GM12878 (cell line): ENCODE data around the gene CLASP1. TPM values are rescaled to one million over a fixed set of nuclear protein-coding genes. Genes with fewer than 3 reads are reported as not detected.

ENCODE experiments used
- ATAC-seq: fragments of 200-7000 bp; cut with Tn5 transposase; 3 replicates; pipeline ENCODE4 v1.9.1; 2020; ENCODE audit warnings: mild to moderate bottlenecking, moderate library complexity
- BruUV-seq: library from RNA; stranded (reverse); fragments of 400-500 nt; replicated peaks from 2 replicates; lab custom pipeline; 2021; lab: Mats Ljungman, UMichigan
- CTCF ChIA-PET: fragments of 300-600 bp; sonication (Branson Sonifier 250); formaldehyde crosslinking; extraction: SDS; loops from one replicate; lab custom pipeline; 2021; ENCODE audit warnings: inconsistent platforms; lab: Yijun Ruan, JAX
- POLR2A ChIA-PET: fragments of 350-600 bp; formaldehyde crosslinking; extraction: SDS; loops from one replicate; lab custom pipeline; 2021; ENCODE audit warnings: inconsistent platforms; lab: Charles Lee
- RAD21 ChIA-PET: fragments of 300-600 bp; sonication (Branson Sonifier 250); formaldehyde crosslinking; loops from one replicate; lab custom pipeline; 2023; ENCODE audit warnings: antibody characterized with exemption; ENCODE audit not compliant: unreplicated experiment; lab: Charles Lee
- SMC1A ChIA-PET: fragments of 300-600 bp; sonication (Branson Sonifier 250); formaldehyde crosslinking; loops from one replicate; lab custom pipeline; 2023; ENCODE audit not compliant: unreplicated experiment, uncharacterized antibody; lab: Charles Lee
- DNase-seq: peaks from one replicate; pipeline ENCODE4 v3.0.0-alpha.2; 2011; ENCODE audit warnings: low read depth, low spot score
- FAIRE-seq: peaks from 3 replicates; lab custom pipeline; 2011; peaks lifted over from hg19 to GRCh38; lab: Jason Lieb, UNC
- H2AFZ ChIP-seq: 2 replicates; pipeline ENCODE4 v1.6.0; 2011; ENCODE audit warnings: low read depth, low read length, control low read depth; ENCODE audit not compliant: control insufficient read depth
- H3K27ac ChIP-seq: 2 replicates; pipeline ENCODE4 v1.5.1; 2011; ENCODE audit warnings: control low read depth; ENCODE audit not compliant: control insufficient read depth, insufficient read depth
- H3K27me3 ChIP-seq, 2 experiments: replicated peaks in 1 of 2; 2 replicates each; pipeline versions ENCODE4 v1.6.0 to v1.6.1; 2011; ENCODE audit warnings: low read length in 1 of 2; ENCODE audit not compliant: control insufficient read depth in 2 of 2, insufficient read depth in 2 of 2
- H3K36me3 ChIP-seq, 2 experiments: 2 replicates each; pipeline ENCODE4 v1.5.1; 2011; ENCODE audit warnings: low read length in 1 of 2; ENCODE audit not compliant: control insufficient read depth in 2 of 2, insufficient read depth in 2 of 2
- H3K4me1 ChIP-seq: 2 replicates; pipeline ENCODE4 v1.6.1; 2011; ENCODE audit warnings: mild to moderate bottlenecking, low read length, moderate library complexity, mixed read lengths; ENCODE audit not compliant: control insufficient read depth, insufficient read depth
- H3K4me2 ChIP-seq: 2 replicates; pipeline ENCODE4 v1.6.0; 2011; ENCODE audit warnings: control low read depth; ENCODE audit not compliant: control insufficient read depth, insufficient read depth
- H3K4me3 ChIP-seq: fragments of 200-600 bp; sonication (generic); 2 replicates; pipeline ENCODE4 v1.5.1; 2016
- H3K79me2 ChIP-seq: 2 replicates; pipeline ENCODE4 v1.6.0; 2011; ENCODE audit warnings: low read length; ENCODE audit not compliant: control insufficient read depth, insufficient read depth
- H3K9ac ChIP-seq: 2 replicates; pipeline ENCODE4 v1.8.0; 2011; ENCODE audit warnings: low read length, control low read depth, mixed read lengths; ENCODE audit not compliant: control insufficient read depth, insufficient read depth
- H3K9me3 ChIP-seq: replicated peaks from 3 replicates; pipeline ENCODE4 v1.5.1; 2011; ENCODE audit warnings: mild to moderate bottlenecking, low read length; ENCODE audit not compliant: control insufficient read depth, insufficient read depth
- H4K20me1 ChIP-seq: 2 replicates; pipeline ENCODE4 v1.6.0; 2011; ENCODE audit not compliant: control insufficient read depth, insufficient read depth
- ASH2L ChIP-seq: fragments of 300-600, 200-600 bp; sonication (generic); IDR thresholded peaks from 2 replicates; pipeline ENCODE4 v1.6.1; 2017; ENCODE audit warnings: low read depth, mild to moderate bottlenecking, borderline replicate concordance
- ATF7 ChIP-seq: fragments of 450-650 bp; IDR thresholded peaks from 2 replicates; pipeline ENCODE4 v1.6.1; 2016; ENCODE audit warnings: low read depth, mild to moderate bottlenecking
- CREB1 ChIP-seq: IDR thresholded peaks from 2 replicates; pipeline ENCODE4 v1.6.1; 2012; ENCODE audit warnings: low read depth, mild to moderate bottlenecking, inconsistent platforms
- ETV6 ChIP-seq, 2 experiments: fragments of 450-650 bp in 1 of 2; IDR thresholded peaks in 1 of 2; conservative IDR thresholded peaks in 1 of 2; 2 replicates each; pipeline ENCODE4 v1.6.1; 2014; ENCODE audit warnings: antibody characterized with exemption in 1 of 2, borderline replicate concordance in 1 of 2, low read depth in 1 of 2, mild to moderate bottlenecking in 1 of 2, moderate library complexity in 1 of 2
- HDAC2 ChIP-seq: fragments of 200-600 bp; sonication (generic); IDR thresholded peaks from 2 replicates; pipeline ENCODE4 v1.6.1; 2017
- PAX8 ChIP-seq: fragments of 450-650 bp; IDR thresholded peaks from 2 replicates; pipeline ENCODE4 v1.6.1; 2017; ENCODE audit warnings: mild to moderate bottlenecking, moderate library complexity
- RFX5 ChIP-seq: IDR thresholded peaks from 2 replicates; pipeline ENCODE4 v1.6.1; 2011; ENCODE audit warnings: low read depth, low read length, improper control_type of control experiment
- RUNX3 ChIP-seq: IDR thresholded peaks from 2 replicates; pipeline ENCODE4 v1.6.1; 2012; ENCODE audit warnings: low read length, inconsistent platforms
- STAT3 ChIP-seq: IDR thresholded peaks from 2 replicates; pipeline ENCODE4 v1.6.1; 2011; ENCODE audit warnings: low read depth, low read length, improper control_type of control experiment
- TBL1XR1 ChIP-seq: IDR thresholded peaks from 2 replicates; pipeline ENCODE4 v1.6.1; 2012; ENCODE audit warnings: low read depth, low read length, improper control_type of control experiment
- WGBS: methylation state at CpG from one replicate; pipeline ENCODE4 v1.1.6; 2016; ENCODE audit warnings: low lambda C conversion rate; ENCODE audit not compliant: insufficient replicate concordance, insufficient coverage; ENCODE audit errors: missing lambda C conversion rate; 5-methylcytosine and 5-hydroxymethylcytosine counted together
- in situ Hi-C: fragments of 300-500 bp; cut with MboI; formaldehyde crosslinking; loops from 9 replicates; pipeline ENCODE4 v1.14.3; 2018; ENCODE audit warnings: mixed read lengths
- intact Hi-C: fragments of 100-400 bp; cut with micrococcal nuclease; formaldehyde crosslinking; loops from one replicate; pipeline ENCODE4 v1.14.2; 2022; ENCODE audit not compliant: unreplicated experiment
- polyA plus RNA-seq, 11 experiments: library from polyadenylated mRNA; depleted of rRNA in 4 of 11; unstranded in 6 of 11; stranded (reverse) in 5 of 11; fragments of >200 nt; fragmentation: Nextera tagmentation in 4 of 11; fragmentation: Illumina TruSeq in 1 of 11; extraction: Ambion mirVana in 4 of 11; extraction: Trizol in 1 of 11; gene quantifications; 1 replicate in 1 of 11; 2 replicates in 10 of 11; pipeline versions ENCODE4 v1.2.1 to v1.2.3, GENCODE V29; 2011 to 2016; ENCODE audit warnings: inconsistent platforms in 2 of 11, missing spikeins in 2 of 11, low read depth in 1 of 11
- total RNA-seq, 4 experiments: library from RNA; depleted of rRNA in 3 of 4; stranded (reverse); fragments of >200 nt in 3 of 4; fragmentation: Illumina TruSeq in 1 of 4; extraction: Trizol in 1 of 4; gene quantifications; 2 replicates each; pipeline versions ENCODE4 v1.2.1 to v1.2.3, GENCODE V29; 2013 to 2021
- TF ChIP-seq, protein P1 (sequence below): IDR thresholded peaks from 2 replicates; pipeline ENCODE4 v1.6.1; 2011; ENCODE audit warnings: mild to moderate bottlenecking, low read depth, low read length, moderate library complexity; ENCODE audit not compliant: insufficient replicate concordance
- TF ChIP-seq, protein P2 (sequence below): fragments of 450-650 bp; formaldehyde crosslinking; IDR thresholded peaks from 2 replicates; pipeline ENCODE4 v1.4.0; 2022; ENCODE audit warnings: mild to moderate bottlenecking, moderate library complexity
- TF ChIP-seq, protein P3 (sequence below): fragments of 450-650 bp; IDR thresholded peaks from 2 replicates; pipeline ENCODE4 v1.6.1; 2018; ENCODE audit warnings: mild to moderate bottlenecking, low read depth, moderate library complexity; ENCODE audit not compliant: partially characterized antibody

CLASP1 gene
- total and polyA plus RNA-seq, 10 of the 15 experiments (the other 5 are each of a cell fraction or from before 2014, with no cell fraction given), result 1.4 to 62.4 (median 32.9) TPM

DNA sequence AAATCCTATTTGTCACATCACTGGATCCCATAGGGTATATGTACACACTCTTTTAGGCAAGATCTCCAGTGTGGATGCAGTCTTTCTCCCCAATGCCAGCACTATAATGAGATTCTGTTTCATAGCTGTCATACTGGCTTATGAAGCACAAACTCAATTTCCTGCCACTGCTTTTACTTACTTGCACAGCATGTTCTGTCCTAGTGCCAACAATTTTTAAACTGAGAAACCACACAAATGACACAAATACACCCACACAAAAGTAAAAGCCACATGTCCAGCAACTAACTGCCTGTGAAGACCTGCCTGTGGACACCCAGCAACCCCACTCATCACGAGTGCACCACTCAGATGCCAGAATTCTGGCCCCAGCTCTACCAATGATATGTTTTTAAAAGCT is 148.2 kb downstream of the CLASP1 start:
- intact Hi-C loops, result no loop called here
- H3K4me2 ChIP-seq, result no peak overlapping the region
- peak; percentile 17 for DNase-seq
- SMC1A ChIA-PET, result interaction anchor here (0.7 to 2.5 kb wide), 4 partner anchors 28 to 188 kb away, joined by 3 to 7 read pairs (median 3); no protein-coding TSS in a partner anchor
- H3K4me3 ChIP-seq, result no peak overlapping the region
- H3K36me3 ChIP-seq, result peaks cover 6 to 29% of the 10 kb centered on the region in 2 experiments
- no peak for TF ChIP-seq STAT3
- TF ChIP-seq CREB1, result 0 out of 2 replicates have a peak, but pooled peaks have one; percentile 31
- TF ChIP-seq RUNX3, result peak; percentile 59; the same call in 1 of the 2 replicates
- no peak for TF ChIP-seq HDAC2
- peak; percentile 93 for TF ChIP-seq RFX5
- TF ChIP-seq PAX8, result no peak
- TF ChIP-seq ASH2L, result no peak
- TF ChIP-seq, protein P1, sequence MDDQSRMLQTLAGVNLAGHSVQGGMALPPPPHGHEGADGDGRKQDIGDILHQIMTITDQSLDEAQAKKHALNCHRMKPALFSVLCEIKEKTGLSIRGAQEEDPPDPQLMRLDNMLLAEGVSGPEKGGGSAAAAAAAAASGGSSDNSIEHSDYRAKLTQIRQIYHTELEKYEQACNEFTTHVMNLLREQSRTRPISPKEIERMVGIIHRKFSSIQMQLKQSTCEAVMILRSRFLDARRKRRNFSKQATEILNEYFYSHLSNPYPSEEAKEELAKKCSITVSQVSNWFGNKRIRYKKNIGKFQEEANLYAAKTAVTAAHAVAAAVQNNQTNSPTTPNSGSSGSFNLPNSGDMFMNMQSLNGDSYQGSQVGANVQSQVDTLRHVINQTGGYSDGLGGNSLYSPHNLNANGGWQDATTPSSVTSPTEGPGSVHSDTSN, result no peak
- 0 out of 2 replicates have a peak, but pooled peaks have one; percentile 10 for TF ChIP-seq ATF7
- no peak for TF ChIP-seq TBL1XR1
- TF ChIP-seq, protein P2, sequence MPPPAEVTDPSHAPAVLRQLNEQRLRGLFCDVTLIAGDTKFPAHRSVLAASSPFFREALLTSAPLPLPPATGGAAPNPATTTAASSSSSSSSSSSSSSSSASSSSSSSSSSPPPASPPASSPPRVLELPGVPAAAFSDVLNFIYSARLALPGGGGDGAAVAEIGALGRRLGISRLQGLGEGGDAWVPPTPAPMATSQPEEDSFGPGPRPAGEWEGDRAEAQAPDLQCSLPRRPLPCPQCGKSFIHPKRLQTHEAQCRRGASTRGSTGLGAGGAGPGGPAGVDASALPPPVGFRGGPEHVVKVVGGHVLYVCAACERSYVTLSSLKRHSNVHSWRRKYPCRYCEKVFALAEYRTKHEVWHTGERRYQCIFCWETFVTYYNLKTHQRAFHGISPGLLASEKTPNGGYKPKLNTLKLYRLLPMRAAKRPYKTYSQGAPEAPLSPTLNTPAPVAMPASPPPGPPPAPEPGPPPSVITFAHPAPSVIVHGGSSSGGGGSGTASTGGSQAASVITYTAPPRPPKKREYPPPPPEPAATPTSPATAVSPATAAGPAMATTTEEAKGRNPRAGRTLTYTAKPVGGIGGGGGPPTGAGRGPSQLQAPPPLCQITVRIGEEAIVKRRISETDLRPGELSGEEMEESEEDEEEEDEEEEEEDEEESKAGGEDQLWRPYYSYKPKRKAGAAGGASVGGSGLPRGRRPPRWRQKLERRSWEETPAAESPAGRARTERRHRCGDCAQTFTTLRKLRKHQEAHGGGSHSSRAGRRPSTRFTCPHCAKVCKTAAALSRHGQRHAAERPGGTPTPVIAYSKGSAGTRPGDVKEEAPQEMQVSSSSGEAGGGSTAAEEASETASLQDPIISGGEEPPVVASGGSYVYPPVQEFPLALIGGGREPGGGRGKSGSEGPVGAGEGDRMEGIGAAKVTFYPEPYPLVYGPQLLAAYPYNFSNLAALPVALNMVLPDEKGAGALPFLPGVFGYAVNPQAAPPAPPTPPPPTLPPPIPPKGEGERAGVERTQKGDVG, result no peak
- TF ChIP-seq ETV6 (conservative IDR thresholded peaks at IDR 0.05 in 1 of 2, IDR thresholded peaks at IDR 0.05 in 1 of 2; ENCODE audit: borderline replicate concordance in 1 of 2, low read depth in 1 of 2), result no peak
- TF ChIP-seq, protein P3, sequence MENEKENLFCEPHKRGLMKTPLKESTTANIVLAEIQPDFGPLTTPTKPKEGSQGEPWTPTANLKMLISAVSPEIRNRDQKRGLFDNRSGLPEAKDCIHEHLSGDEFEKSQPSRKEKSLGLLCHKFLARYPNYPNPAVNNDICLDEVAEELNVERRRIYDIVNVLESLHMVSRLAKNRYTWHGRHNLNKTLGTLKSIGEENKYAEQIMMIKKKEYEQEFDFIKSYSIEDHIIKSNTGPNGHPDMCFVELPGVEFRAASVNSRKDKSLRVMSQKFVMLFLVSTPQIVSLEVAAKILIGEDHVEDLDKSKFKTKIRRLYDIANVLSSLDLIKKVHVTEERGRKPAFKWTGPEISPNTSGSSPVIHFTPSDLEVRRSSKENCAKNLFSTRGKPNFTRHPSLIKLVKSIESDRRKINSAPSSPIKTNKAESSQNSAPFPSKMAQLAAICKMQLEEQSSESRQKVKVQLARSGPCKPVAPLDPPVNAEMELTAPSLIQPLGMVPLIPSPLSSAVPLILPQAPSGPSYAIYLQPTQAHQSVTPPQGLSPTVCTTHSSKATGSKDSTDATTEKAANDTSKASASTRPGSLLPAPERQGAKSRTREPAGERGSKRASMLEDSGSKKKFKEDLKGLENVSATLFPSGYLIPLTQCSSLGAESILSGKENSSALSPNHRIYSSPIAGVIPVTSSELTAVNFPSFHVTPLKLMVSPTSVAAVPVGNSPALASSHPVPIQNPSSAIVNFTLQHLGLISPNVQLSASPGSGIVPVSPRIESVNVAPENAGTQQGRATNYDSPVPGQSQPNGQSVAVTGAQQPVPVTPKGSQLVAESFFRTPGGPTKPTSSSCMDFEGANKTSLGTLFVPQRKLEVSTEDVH, result no peak
- TF ChIP-seq, all 136 proteins: peak for 4
- H3K79me2 ChIP-seq, result no peaks in the 10 kb centered on the region; the same call in 1 of the 2 replicates
- TSS peak; percentile 5 for BruUV-seq
- ChIA-PET CTCF (no interaction called here), RAD21 (no interaction called here), POLR2A (no interaction called here)
- in situ Hi-C loops, result no loop called here
- peak; percentile 68 for ATAC-seq
- no peak for FAIRE-seq
- H3K27ac ChIP-seq, result no peak overlapping the region
- H3K4me1 ChIP-seq, result no peaks in the 10 kb centered on the region
- H3K27me3 ChIP-seq, result no peaks in the 10 kb centered on the region
- no peaks in the 10 kb centered on the region for H4K20me1 ChIP-seq
- no peak overlapping the region for H3K9ac ChIP-seq
- WGBS, result 88% methylated on average over 1 of the region's 1 CpG
- H2AFZ ChIP-seq, result no peak overlapping the region
- H3K9me3 ChIP-seq, result no peaks in the 10 kb centered on the region; the same call in 2 of the 3 replicates
